ENCODE results near the gene GPR162. TPM values are rescaled to one million over a fixed set of nuclear protein-coding genes. Genes with fewer than 3 reads are reported as not detected.

Gene GPR162
- total RNA-seq, 1 donor from 2014 or later, result 21.5 TPM

- ATAC-seq, result peak; percentile 75 to 78
- H3K36me3 ChIP-seq, result no peaks in the 10 kb centered on the region
- peak; percentile 85 for DNase-seq
- H3K4me3 ChIP-seq, result no peak overlapping the region
- H3K9me3 ChIP-seq, result no peaks in the 10 kb centered on the region
- H3K4me1 ChIP-seq, result peaks cover 24% of the 10 kb centered on the region
- H3K27me3 ChIP-seq (ENCODE audit: low read depth), result peaks cover 41% of the 10 kb centered on the region
- TF ChIP-seq, protein P1, sequence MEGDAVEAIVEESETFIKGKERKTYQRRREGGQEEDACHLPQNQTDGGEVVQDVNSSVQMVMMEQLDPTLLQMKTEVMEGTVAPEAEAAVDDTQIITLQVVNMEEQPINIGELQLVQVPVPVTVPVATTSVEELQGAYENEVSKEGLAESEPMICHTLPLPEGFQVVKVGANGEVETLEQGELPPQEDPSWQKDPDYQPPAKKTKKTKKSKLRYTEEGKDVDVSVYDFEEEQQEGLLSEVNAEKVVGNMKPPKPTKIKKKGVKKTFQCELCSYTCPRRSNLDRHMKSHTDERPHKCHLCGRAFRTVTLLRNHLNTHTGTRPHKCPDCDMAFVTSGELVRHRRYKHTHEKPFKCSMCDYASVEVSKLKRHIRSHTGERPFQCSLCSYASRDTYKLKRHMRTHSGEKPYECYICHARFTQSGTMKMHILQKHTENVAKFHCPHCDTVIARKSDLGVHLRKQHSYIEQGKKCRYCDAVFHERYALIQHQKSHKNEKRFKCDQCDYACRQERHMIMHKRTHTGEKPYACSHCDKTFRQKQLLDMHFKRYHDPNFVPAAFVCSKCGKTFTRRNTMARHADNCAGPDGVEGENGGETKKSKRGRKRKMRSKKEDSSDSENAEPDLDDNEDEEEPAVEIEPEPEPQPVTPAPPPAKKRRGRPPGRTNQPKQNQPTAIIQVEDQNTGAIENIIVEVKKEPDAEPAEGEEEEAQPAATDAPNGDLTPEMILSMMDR (IDR thresholded peaks at IDR 0.05), result peak; percentile 95
- intact Hi-C loops (cut with DNase I), result no loop called here
- no peak overlapping the region for H3K27ac ChIP-seq
These were observed 3.9 kb downstream of the GPR162 start for GRCh38 chr12:6825398-6826124.

DNA sequence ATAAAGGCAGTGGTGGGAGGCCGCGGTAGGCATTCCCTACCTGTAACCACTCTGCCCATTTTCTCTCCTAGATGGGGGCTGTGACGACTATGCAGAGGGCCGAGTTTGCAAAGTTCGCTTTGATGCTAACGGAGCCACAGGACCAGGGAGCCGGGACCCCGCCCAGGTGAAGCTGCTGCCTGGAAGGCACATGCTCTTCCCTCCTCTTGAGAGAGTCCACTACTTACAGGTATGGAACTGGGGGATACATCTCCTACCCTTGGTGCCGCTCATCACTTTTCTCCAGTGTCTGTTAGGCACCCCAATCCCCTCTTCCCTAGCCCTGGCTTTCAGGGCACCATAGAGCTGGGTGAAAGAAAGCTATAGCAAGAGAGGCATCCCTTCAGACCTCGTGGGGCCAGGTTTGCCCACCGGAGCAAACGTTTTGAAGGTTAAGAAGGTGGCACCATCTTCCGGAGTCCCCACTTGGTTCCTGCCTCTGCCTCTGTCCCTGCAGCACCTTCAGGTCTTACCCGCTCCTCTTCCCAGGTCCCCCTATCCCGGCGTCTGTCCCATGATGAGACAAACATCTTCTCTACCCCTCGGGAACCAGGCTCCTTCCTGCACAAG, 4.6 kb downstream of the GPR162 start:
- DNase-seq, result no peak

DNA sequence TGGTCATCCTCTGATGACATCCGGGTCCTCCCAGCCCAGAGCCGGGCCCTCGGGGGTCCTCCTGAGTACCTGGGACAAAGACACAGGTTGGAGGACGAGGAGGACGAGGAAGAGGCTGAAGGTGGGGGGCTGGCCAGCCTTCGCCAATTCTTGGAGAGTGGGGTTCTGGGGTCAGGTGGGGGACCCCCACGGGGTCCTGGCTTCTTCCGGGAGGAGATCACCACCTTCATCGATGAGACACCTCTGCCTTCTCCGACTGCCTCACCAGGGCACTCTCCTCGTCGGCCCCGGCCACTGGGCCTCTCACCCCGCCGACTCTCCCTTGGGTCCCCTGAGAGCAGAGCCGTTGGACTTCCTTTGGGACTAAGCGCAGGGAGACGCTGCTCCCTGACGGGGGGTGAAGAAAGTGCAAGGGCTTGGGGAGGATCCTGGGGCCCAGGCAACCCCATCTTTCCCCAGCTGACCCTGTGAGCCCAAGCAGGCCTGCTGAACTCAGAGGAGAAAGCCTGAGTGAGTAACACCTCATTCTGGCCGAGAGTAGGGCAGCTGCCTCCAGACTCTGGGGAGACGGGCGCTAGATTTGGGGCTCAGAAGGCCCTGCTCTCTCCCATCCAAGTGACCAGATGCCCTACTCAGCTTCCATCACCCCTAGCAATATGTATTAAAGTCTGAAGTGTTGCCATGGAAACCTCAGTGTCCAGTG, 5.3 kb downstream of the GPR162 start:
- peaks cover 21% of the 10 kb centered on the region for H3K4me1 ChIP-seq
- no peaks in the 10 kb centered on the region for H3K9me3 ChIP-seq
- no peak overlapping the region for H3K4me3 ChIP-seq
- ATAC-seq (no peak), DNase-seq (no peak)
- H3K27ac ChIP-seq, result peak overlapping the region; percentile 39
- intact Hi-C loops (cut with DNase I), result no loop called here
- TF ChIP-seq, protein P1 (IDR thresholded peaks at IDR 0.05), result no peak
- no peaks in the 10 kb centered on the region for H3K36me3 ChIP-seq
- peaks cover 39% of the 10 kb centered on the region for H3K27me3 ChIP-seq (ENCODE audit: low read depth)

More for the DNA sequence above, 4.6 kb downstream of the GPR162 start:
- no peak for ATAC-seq
- Histone ChIP-seq H3K4me3 (no peak overlapping the region), H3K9me3 (no peaks in the 10 kb centered on the region), H3K4me1 (peaks cover 24% of the 10 kb centered on the region), H3K27ac (no peak overlapping the region), H3K27me3 (ENCODE audit: low read depth) (peaks cover 41% of the 10 kb centered on the region), H3K36me3 (no peaks in the 10 kb centered on the region)
- intact Hi-C loops (cut with DNase I), result no loop called here
- TF ChIP-seq, protein P1 (IDR thresholded peaks at IDR 0.05), result no peak

DNA sequence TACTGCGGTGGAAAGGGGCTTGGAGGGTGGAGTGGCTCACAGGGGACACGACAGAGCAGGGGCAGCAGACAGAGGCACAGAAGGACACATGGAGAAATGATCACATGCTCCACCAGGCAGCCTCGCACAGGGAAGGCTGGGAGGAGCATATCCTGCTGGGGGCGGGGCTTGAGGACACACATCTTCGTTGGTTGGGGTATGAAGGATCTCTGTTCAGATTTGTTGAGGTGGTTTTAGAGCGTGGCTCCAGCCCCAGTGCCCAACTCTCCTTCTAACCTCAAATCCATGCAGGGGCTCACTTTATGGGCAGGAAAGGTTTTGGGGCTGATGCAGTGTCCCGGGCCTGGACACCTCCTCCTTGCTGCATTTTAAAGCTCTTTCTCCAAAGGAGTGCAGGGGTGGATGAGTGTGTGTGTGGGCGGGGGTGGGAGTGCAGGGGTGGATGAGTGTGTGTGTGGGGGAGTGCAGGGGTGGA, 5.9 kb downstream of the GPR162 start:
- ATAC-seq, result peak in 1 of 2 donors; percentile 40
- H3K9me3 ChIP-seq, result no peaks in the 10 kb centered on the region
- peak; percentile 78 for DNase-seq
- H3K36me3 ChIP-seq, result no peaks in the 10 kb centered on the region
- intact Hi-C loops (cut with DNase I), result no loop called here
- peak overlapping the region; percentile 39 for H3K27ac ChIP-seq
- TF ChIP-seq, protein P1 (IDR thresholded peaks at IDR 0.05), result no peak
- no peak overlapping the region for H3K4me3 ChIP-seq
- H3K4me1 ChIP-seq, result peaks cover 16% of the 10 kb centered on the region
- peaks cover 33% of the 10 kb centered on the region for H3K27me3 ChIP-seq (ENCODE audit: low read depth)

- H3K4me1 ChIP-seq, result peaks cover 16% of the 10 kb centered on the region
- H3K36me3 ChIP-seq, result no peaks in the 10 kb centered on the region
- H3K27me3 ChIP-seq (ENCODE audit: low read depth), result peaks cover 29% of the 10 kb centered on the region
- peak; percentile 3 to 35 for ATAC-seq
- peak within 1 kb of the TSS; percentile 64 for H3K27ac ChIP-seq
- intact Hi-C loops (cut with DNase I), result no loop called here
- H3K4me3 ChIP-seq, result peak within 1 kb of the TSS; percentile 71
- no peaks in the 10 kb centered on the region for H3K9me3 ChIP-seq
- TF ChIP-seq, protein P1 (IDR thresholded peaks at IDR 0.05), result no peak
- no peak for DNase-seq
These were observed 6.6 kb downstream of the GPR162 start, which contains the start of gene P3H3 for GRCh38 chr12:6827982-6828780. Gene P3H3, plus strand, starts transcription at chr12:6828407. Its CDS starts 34 bp downstream, at chr12:6828441.

Data from lower lobe of right lung (tissue), 2 donors.